Measurements from ENCODE around the gene HNRNPUL1. TPM values are rescaled to one million over a fixed set of nuclear protein-coding genes. Genes with fewer than 3 reads are reported as not detected.

HNRNPUL1 gene
- total RNA-seq, 1 experiment from 2014 or later = 315 TPM

DNA sequence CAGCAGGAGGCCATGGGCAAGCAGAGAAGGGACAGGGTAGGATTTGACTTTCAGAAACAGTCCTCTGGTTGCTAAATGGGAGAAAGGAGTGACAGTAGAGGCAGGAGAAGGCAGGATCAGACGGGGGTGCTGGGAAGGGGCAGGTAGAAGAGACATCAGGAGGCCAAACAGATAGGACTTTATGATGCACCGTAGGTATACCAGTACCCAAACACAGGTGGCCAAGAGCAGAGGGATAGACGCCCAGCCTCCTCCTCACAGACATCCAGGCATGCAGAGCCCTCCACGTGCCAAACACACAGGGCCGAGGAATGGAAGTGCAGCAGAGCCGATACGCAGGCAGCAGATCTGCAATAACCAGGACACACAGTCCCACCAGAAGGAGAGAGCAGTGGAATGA lies 46.4 kb upstream of the HNRNPUL1 start:
- Histone ChIP-seq H3T11ph (ENCODE audit: low read length) (no peak overlapping the region), H3K14ac (ENCODE audit: insufficient read depth, low read length) (peak overlapping the region; percentile 17; the same call in 1 of the 2 replicates), H3K4me2 (ENCODE audit: insufficient read depth, insufficient read length, low read length) (no peak overlapping the region), H3K79me2 (ENCODE audit: insufficient read depth, low read length) (no peaks in the 10 kb centered on the region), H2AFZ (ENCODE audit: low read length) (no peak overlapping the region), H3K23me2 (ENCODE audit: insufficient read length, low read depth, low read length, poor library complexity, severe bottlenecking) (peaks cover 11% of the 10 kb centered on the region), H2BK120ac (ENCODE audit: low read depth, low read length, poor library complexity, severe bottlenecking) (no peak overlapping the region), H3K9ac (ENCODE audit: extremely low read depth, insufficient read length, low read length) (no peak overlapping the region), H3K9me3 (ENCODE audit: control insufficient read depth, low read depth, low read length) (no peaks in the 10 kb centered on the region), H3K23ac (ENCODE audit: insufficient read length, low read depth, low read length) (no peak overlapping the region), H4K5ac (ENCODE audit: insufficient read length, low read depth, low read length) (no peak overlapping the region), H3K18ac (ENCODE audit: insufficient read length, low read depth, low read length) (no peak overlapping the region), H2BK20ac (ENCODE audit: low read depth, low read length, poor library complexity, severe bottlenecking) (no peak overlapping the region), H3K27me3 (ENCODE audit: insufficient read depth, low read length) (no peaks in the 10 kb centered on the region), H4K91ac (ENCODE audit: insufficient read length, low read depth, low read length) (no peak overlapping the region), H2BK5ac (ENCODE audit: insufficient read length, low read length) (no peak overlapping the region), H2BK12ac (ENCODE audit: insufficient read length, low read depth, low read length) (no peak overlapping the region), H2AK5ac (ENCODE audit: insufficient read length, low read length) (no peak overlapping the region), H3K56ac (ENCODE audit: insufficient read length, low read depth, low read length) (no peak overlapping the region), H2BK15ac (ENCODE audit: low read depth, low read length) (no peak overlapping the region), H3K27ac (ENCODE audit: insufficient read length, low read depth, low read length) (no peak overlapping the region), H4K8ac (replicated peaks; ENCODE audit: insufficient read length, low read depth, low read length) (no peak overlapping the region), H3K4me1 (ENCODE audit: insufficient read depth, low read length) (no peaks in the 10 kb centered on the region), H3K79me1 (ENCODE audit: insufficient read depth, low read depth, low read length, poor library complexity, severe bottlenecking) (no peaks in the 10 kb centered on the region), H4K20me1 (ENCODE audit: control insufficient read depth, insufficient read depth, insufficient read length) (no peaks in the 10 kb centered on the region), H3K4ac (ENCODE audit: low read depth, low read length) (no peak overlapping the region)
- no CpG with 5 or more reads among the region's 7 CpGs for WGBS (ENCODE audit: extremely low coverage, insufficient read length, low lambda C conversion rate)
- DNase-seq = no peak
- Mint-ChIP-seq H3K27ac (peak overlapping the region; percentile 20 to 93 (median 22); a peak in 3 of 7 replicates), H3K36me3 (ENCODE audit: insufficient read depth in 1 of 3, low read depth in 3 of 3) (peaks cover 12 to 18% (median 13%) of the 10 kb centered on the region in 3 experiments), H3K27me3 (ENCODE audit: low read depth) (peaks cover 6% of the 10 kb centered on the region), H3K9me3 (peaks cover 0 to 2% of the 10 kb centered on the region in 2 experiments; a peak in 3 of 5 replicates), H3K4me3 (peak overlapping the region; percentile 10 to 66; a peak in 3 of 5 replicates), H3K4me1 (peaks cover 31 to 38% of the 10 kb centered on the region in 2 experiments)
- TF ChIP-seq, protein P1, sequence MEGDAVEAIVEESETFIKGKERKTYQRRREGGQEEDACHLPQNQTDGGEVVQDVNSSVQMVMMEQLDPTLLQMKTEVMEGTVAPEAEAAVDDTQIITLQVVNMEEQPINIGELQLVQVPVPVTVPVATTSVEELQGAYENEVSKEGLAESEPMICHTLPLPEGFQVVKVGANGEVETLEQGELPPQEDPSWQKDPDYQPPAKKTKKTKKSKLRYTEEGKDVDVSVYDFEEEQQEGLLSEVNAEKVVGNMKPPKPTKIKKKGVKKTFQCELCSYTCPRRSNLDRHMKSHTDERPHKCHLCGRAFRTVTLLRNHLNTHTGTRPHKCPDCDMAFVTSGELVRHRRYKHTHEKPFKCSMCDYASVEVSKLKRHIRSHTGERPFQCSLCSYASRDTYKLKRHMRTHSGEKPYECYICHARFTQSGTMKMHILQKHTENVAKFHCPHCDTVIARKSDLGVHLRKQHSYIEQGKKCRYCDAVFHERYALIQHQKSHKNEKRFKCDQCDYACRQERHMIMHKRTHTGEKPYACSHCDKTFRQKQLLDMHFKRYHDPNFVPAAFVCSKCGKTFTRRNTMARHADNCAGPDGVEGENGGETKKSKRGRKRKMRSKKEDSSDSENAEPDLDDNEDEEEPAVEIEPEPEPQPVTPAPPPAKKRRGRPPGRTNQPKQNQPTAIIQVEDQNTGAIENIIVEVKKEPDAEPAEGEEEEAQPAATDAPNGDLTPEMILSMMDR (conservative IDR thresholded peaks at IDR 0.05) = no peak

All from H9 (cell line).